ENCODE measurements around the gene IL18. TPM values are rescaled to one million over a fixed set of nuclear protein-coding genes. Genes with fewer than 3 reads are reported as not detected.

Gene IL18
- total and polyA plus RNA-seq, 9 of the 15 experiments (the other 6 are each of a cell fraction or from before 2014, with no cell fraction given), result 4.1 to 10.0 (median 6.1) TPM

GRCh38 chr11:112121981-112122615 lies 41.8 kb downstream of the IL18 start:
- H3K9ac ChIP-seq (ENCODE audit: insufficient read depth in 1 of 2, low read depth in 2 of 2, low read length in 2 of 2), result no peak overlapping the region
- H3K36me3 ChIP-seq (ENCODE audit: control insufficient read depth, insufficient read depth, low read length), result no peaks in the 10 kb centered on the region
- DNase-seq (ENCODE audit: extremely low read depth in 1 of 4, low spot score in 3 of 4) (no peak), FAIRE-seq (no peak), ATAC-seq (no peak)
- no peaks in the 10 kb centered on the region for H3K9me1 ChIP-seq (ENCODE audit: control insufficient read depth, insufficient read depth, low read length)
- no peak overlapping the region for H2AFZ ChIP-seq (ENCODE audit: low read depth, low read length)
- intact Hi-C loops (cut with micrococcal nuclease) (no loop called here), in situ Hi-C loops (cut with MboI) (no loop called here)
- H3K9me3 ChIP-seq (replicated peaks; ENCODE audit: control insufficient read depth, insufficient read depth, low read depth, low read length), result no peaks in the 10 kb centered on the region
- no peaks in the 10 kb centered on the region for H3K27me3 ChIP-seq (ENCODE audit: control insufficient read depth in 2 of 2, insufficient read depth in 2 of 2, low read length in 2 of 2)
- H4K20me1 ChIP-seq (replicated peaks; ENCODE audit: control insufficient read depth, insufficient read depth, low read length), result no peaks in the 10 kb centered on the region
- no peak overlapping the region for H3K27ac ChIP-seq (ENCODE audit: extremely low read depth, low read depth, low read length)
- no peak overlapping the region for H3K4me2 ChIP-seq (ENCODE audit: insufficient read depth, low read length)
- no TSS peak for BruUV-seq (replicated peaks)
- H3K4me3 ChIP-seq, result no peak overlapping the region
- H3K4me1 ChIP-seq (replicated peaks in 1 of 2; ENCODE audit: control insufficient read depth in 2 of 2, insufficient read depth in 2 of 2, low read length in 2 of 2), result no peaks in the 10 kb centered on the region
- WGBS (ENCODE audit: insufficient coverage, low coverage, missing lambda C conversion rate), result 70% methylated on average over 5 of the region's 5 CpGs
- no peak for TF ChIP-seq USF2 (CRISPR knock-in tag; IDR thresholded peaks at IDR 0.05)
- TF ChIP-seq ZNF134 (CRISPR knock-in tag; conservative IDR thresholded peaks at IDR 0.05), result no peak
- TF ChIP-seq GATAD2B (IDR thresholded peaks at IDR 0.05; ENCODE audit: borderline replicate concordance), result no peak
- TF ChIP-seq PRMT5 (CRISPR knock-in tag; IDR thresholded peaks at IDR 0.05), result no peak
- no peak for TF ChIP-seq ZBTB34 (CRISPR knock-in tag; IDR thresholded peaks at IDR 0.05)
- no peak for TF ChIP-seq ZNF280B (CRISPR knock-in tag; IDR thresholded peaks at IDR 0.05)
- TF ChIP-seq TGIF2 (CRISPR knock-in tag; IDR thresholded peaks at IDR 0.05), result no peak
- no peak for TF ChIP-seq ZNF512 (tag; IDR thresholded peaks at IDR 0.05)
- no peak for TF ChIP-seq ZNF133 (CRISPR knock-in tag; IDR thresholded peaks at IDR 0.05)
- TF ChIP-seq BRCA1 (IDR thresholded peaks at IDR 0.05), result no peak
- no peak for TF ChIP-seq BRCA1 (CRISPR knock-in tag; IDR thresholded peaks at IDR 0.05)
- ChIA-PET CTCF (ENCODE audit: low intra/inter-chr PET ratio) (no interaction called here), POLR2A (interaction anchor here (0.7 to 1.6 kb wide), 5 partner anchors 10 to 47 kb away, joined by 3 to 7 read pairs (median 5); partner anchors contain the start of genes SDHD and TIMM8B)
- H3K79me2 ChIP-seq (ENCODE audit: control insufficient read depth, insufficient read depth, low read length), result no peaks in the 10 kb centered on the region
